Thyroid gland (tissue), 4 donors: ENCODE measurements around the gene LEMD1. TPM values are rescaled to one million over a fixed set of nuclear protein-coding genes. Genes with fewer than 3 reads are reported as not detected.
A peak's percentile ranks its signal among the peaks of the same experiment; 100 is the strongest.

Source experiments
- DNase-seq, 2 donors: peaks; one replicate each; pipeline ENCODE4 v3.0.0-alpha.2; 2019
- H3K27ac ChIP-seq, 3 donors: fragments of 200-600 bp; sonication (generic); 1 replicate in 2 of 3; 2 replicates in 1 of 3; pipeline ENCODE4 v1.5.1; 2016 to 2019; ENCODE audit warnings: mild to moderate bottlenecking in 1 of 3, moderate library complexity in 1 of 3
- H3K27me3 ChIP-seq: fragments of 200-600 bp; sonication (generic); one replicate; pipeline ENCODE4 v1.5.1; 2019
- H3K36me3 ChIP-seq, 2 donors: fragments of 200-600 bp; sonication (generic); one replicate each; pipeline ENCODE4 v1.5.1; 2016 to 2019
- H3K4me1 ChIP-seq, 2 donors: fragments of 200-600 bp; sonication (generic); one replicate each; pipeline ENCODE4 v1.5.1; 2017 to 2019
- H3K4me3 ChIP-seq, 3 donors: fragments of 200-600 bp; sonication (generic); replicated peaks in 1 of 3; 1 replicate in 2 of 3; 2 replicates in 1 of 3; pipeline ENCODE4 v1.5.1; 2016; ENCODE audit warnings: mild to moderate bottlenecking in 1 of 3
- H3K9me3 ChIP-seq: fragments of 200-600 bp; sonication (generic); one replicate; pipeline ENCODE4 v1.5.1; 2017
- CTCF ChIP-seq, 6 experiments: fragments of 200-600 bp in 3 of 6; fragments of 450-650 bp in 3 of 6; sonication (generic) in 3 of 6; IDR thresholded peaks; one replicate each; pipeline ENCODE4 v1.5.1; 2016 to 2019; ENCODE audit warnings: antibody characterized with exemption in 6 of 6, mild to moderate bottlenecking in 2 of 6, inconsistent platforms in 1 of 6, moderate library complexity in 1 of 6
- POLR2A ChIP-seq, 2 donors: fragments of 450-650 bp; IDR thresholded peaks; one replicate each; pipeline ENCODE4 v1.6.1; 2017; ENCODE audit warnings: antibody characterized with exemption in 2 of 2, mild to moderate bottlenecking in 2 of 2, moderate library complexity in 1 of 2
- WGBS, 2 donors: methylation state at CpG; one replicate each; pipeline ENCODE4 v1.1.5; 2017; 5-methylcytosine and 5-hydroxymethylcytosine counted together
- intact Hi-C: fragments of 100-400 bp; cut with DNase I; formaldehyde crosslinking; loops from one replicate; pipeline ENCODE4 v1.15.1; 2023
- total RNA-seq, 4 donors: library from RNA; depleted of rRNA; stranded (reverse); fragments of >200 nt; gene quantifications; one replicate each; pipeline ENCODE4 v1.2.3, GENCODE V29; 2016

LEMD1 gene
- total RNA-seq, 4 donors from 2014 or later = 0.67 to 7.3 (median 6.0) TPM

- no peak overlapping the region for H3K4me3 ChIP-seq
- TF ChIP-seq CTCF (IDR thresholded peaks at IDR 0.05) (no peak), POLR2A (IDR thresholded peaks at IDR 0.05) (no peak)
- peaks cover 39 to 45% of the 10 kb centered on the region in 2 donors for H3K4me1 ChIP-seq
- H3K27me3 ChIP-seq = peaks cover under 1% of the 10 kb centered on the region
- DNase-seq = peak; percentile 36 to 67
- WGBS, 2 donors = 15 to 22% methylated on average over 4 of the region's 4 CpGs
- intact Hi-C loops = no loop called here
- no peaks in the 10 kb centered on the region for H3K9me3 ChIP-seq
- H3K36me3 ChIP-seq = no peaks in the 10 kb centered on the region
- H3K27ac ChIP-seq = peak overlapping the region; percentile 84 to 94 (median 94)
Observed at GRCh38 chr1:205450448-205450847, 28.6 kb upstream of the LEMD1 start.

- H3K27ac ChIP-seq = peak overlapping the region; percentile 84 to 94 (median 94)
- WGBS, 2 donors = 14 to 18% methylated on average over 15 to 17 of the region's 18 CpGs
- DNase-seq = peak; percentile 97
- H3K4me1 ChIP-seq = peaks cover 43 to 49% of the 10 kb centered on the region in 2 donors
- peak overlapping the region; percentile 35 to 64 (median 44) for H3K4me3 ChIP-seq
- no peaks in the 10 kb centered on the region for H3K36me3 ChIP-seq
- no peaks in the 10 kb centered on the region for H3K9me3 ChIP-seq
- no peaks in the 10 kb centered on the region for H3K27me3 ChIP-seq
- peak in 1 of 6 experiments; percentile 19 for TF ChIP-seq CTCF (IDR thresholded peaks at IDR 0.05)
- TF ChIP-seq POLR2A (IDR thresholded peaks at IDR 0.05) = peak in 1 of 2 donors; percentile 84
- intact Hi-C loops = no loop called here
Observed at GRCh38 chr1:205449750-205450443, 28.0 kb upstream of the LEMD1 start.

- no peak for TF ChIP-seq POLR2A (IDR thresholded peaks at IDR 0.05)
- DNase-seq = no peak
- H3K4me1 ChIP-seq = peaks cover 49 to 55% of the 10 kb centered on the region in 2 donors
- H3K27ac ChIP-seq = peak overlapping the region; percentile 83 to 94 (median 94)
- intact Hi-C loops = no loop called here
- H3K27me3 ChIP-seq = no peaks in the 10 kb centered on the region
- H3K36me3 ChIP-seq = no peaks in the 10 kb centered on the region
- peak overlapping the region; percentile 35 to 64 (median 44) for H3K4me3 ChIP-seq
- no peaks in the 10 kb centered on the region for H3K9me3 ChIP-seq
- WGBS, 2 donors = 33 to 38% methylated on average over 2 to 4 of the region's 4 CpGs
Observed at GRCh38 chr1:205449254-205449749, 27.4 kb upstream of the LEMD1 start.

- TF ChIP-seq CTCF (IDR thresholded peaks at IDR 0.05) = no peak
- TF ChIP-seq POLR2A (IDR thresholded peaks at IDR 0.05) = peak in 1 of 2 donors; percentile 34
- Histone ChIP-seq H3K9me3 (no peaks in the 10 kb centered on the region), H3K27me3 (no peaks in the 10 kb centered on the region), H3K4me3 (peak overlapping the region; percentile 35 to 64 (median 44)), H3K27ac (peak overlapping the region; percentile 83 to 94 (median 94)), H3K4me1 (peaks cover 55 to 61% of the 10 kb centered on the region in 2 donors), H3K36me3 (no peaks in the 10 kb centered on the region)
- 23 to 36% methylated on average over 4 to 6 of the region's 6 CpGs for WGBS, 2 donors
- peak; percentile 51 to 62 for DNase-seq
- intact Hi-C loops = no loop called here
Observed at GRCh38 chr1:205448540-205449253, 26.8 kb upstream of the LEMD1 start.

GRCh38 chr1:205447457-205448341 is 25.8 kb upstream of the LEMD1 start:
- H3K36me3 ChIP-seq = no peaks in the 10 kb centered on the region
- 24 to 27% methylated on average over 14 to 16 of the region's 19 CpGs for WGBS, 2 donors
- H3K27ac ChIP-seq = peak overlapping the region; percentile 83 to 94 (median 94)
- TF ChIP-seq CTCF (IDR thresholded peaks at IDR 0.05) (no peak), POLR2A (IDR thresholded peaks at IDR 0.05) (peak in 1 of 2 donors; percentile 61)
- peaks cover 63 to 71% of the 10 kb centered on the region in 2 donors for H3K4me1 ChIP-seq
- intact Hi-C loops = no loop called here
- no peaks in the 10 kb centered on the region for H3K27me3 ChIP-seq
- peak overlapping the region in 1 of 3 donors; percentile 44 for H3K4me3 ChIP-seq
- H3K9me3 ChIP-seq = no peaks in the 10 kb centered on the region
- peak; percentile 74 for DNase-seq
